HG02623 (cell line): ENCODE measurements around the gene SERPINB2.
A peak's percentile ranks its signal among the peaks of the same experiment; 100 is the strongest.
"Not testable (repeated sequence)": the region's sequence is repeated elsewhere in the genome, so short reads cannot be mapped to it uniquely, and the experiment has no call there.

Experiments
- ATAC-seq: cut with Tn5 transposase; IDR thresholded peaks from one replicate; pipeline ENCODE4 v1.9.1; 2021; ENCODE audit warnings: moderate library complexity; ENCODE audit not compliant: unreplicated experiment

Gene SERPINB2

GRCh38 chr18:63888470-63889190, 1.1 kb downstream of the SERPINB2 start:
- ATAC-seq: no peak

DNA sequence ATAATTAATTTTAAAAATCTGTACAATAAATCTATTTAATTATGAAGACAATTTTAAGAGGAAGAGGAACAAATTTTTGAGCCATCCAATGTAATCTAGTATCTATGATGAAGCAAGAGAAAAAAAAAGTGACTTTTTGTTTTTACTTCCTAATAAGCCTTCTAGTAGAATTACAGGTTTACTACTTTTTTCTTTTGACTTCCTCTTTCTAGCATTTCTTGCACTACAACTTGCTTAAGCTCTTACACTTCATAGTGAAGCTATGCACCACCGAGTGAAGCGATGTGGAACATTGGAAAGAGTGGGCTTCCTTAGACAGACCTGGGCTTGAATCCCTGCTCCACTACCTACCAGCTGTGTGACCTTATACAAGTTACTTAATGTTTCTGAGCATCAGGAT, 2.1 kb downstream of the SERPINB2 start:
- no peak for ATAC-seq

DNA sequence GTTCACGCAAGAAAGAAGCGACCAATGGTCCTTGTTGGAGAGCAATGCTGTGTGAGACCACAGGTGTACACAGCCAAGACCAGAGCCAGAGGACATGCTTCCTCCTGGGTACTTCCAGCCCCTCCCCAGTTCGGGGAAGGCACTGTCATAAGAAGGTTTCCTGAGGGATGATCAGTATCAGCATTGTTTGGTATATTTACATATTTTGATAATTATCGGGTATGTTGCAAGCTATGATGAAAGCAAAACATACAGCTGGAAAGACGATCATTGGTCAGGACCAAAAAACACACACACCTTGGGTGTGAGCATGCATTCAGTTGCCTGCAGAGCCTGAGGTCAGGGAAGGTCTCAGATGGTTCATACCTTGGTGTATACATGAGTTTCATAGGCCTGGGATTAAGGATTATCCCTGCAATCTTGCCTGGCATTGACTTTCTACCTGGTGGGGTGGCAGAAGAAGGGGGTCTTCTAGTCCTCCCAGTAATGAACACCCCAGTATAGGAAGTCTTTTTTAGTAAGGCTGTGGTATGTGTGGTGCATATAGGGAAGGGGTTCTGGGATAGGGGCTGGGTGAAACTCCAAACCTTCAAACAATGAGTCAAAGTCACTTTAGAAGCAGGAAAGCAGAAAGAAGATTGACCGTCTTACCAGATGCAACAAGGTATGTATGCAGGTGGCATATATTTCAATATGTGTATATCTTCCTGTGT, 2.9 kb downstream of the SERPINB2 start:
- ATAC-seq: no peak

DNA sequence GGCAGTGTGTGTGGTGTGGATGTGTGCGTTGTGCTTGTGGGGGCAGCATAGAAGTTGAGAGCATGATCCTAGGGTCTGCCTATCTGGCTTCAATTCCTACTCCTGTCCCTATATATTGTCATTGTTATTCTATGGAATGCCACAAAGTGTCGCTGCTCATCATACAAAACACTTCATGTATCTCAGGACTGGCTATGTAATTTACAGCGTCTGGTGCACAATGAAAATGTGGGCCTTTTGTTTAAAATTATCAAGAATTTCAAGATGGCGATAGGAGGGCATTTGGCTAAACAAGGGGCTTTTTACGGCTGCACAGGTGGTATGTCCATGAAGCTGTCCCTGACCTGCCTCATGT, 3.4 kb downstream of the SERPINB2 start:
- ATAC-seq: peak; percentile 60

DNA sequence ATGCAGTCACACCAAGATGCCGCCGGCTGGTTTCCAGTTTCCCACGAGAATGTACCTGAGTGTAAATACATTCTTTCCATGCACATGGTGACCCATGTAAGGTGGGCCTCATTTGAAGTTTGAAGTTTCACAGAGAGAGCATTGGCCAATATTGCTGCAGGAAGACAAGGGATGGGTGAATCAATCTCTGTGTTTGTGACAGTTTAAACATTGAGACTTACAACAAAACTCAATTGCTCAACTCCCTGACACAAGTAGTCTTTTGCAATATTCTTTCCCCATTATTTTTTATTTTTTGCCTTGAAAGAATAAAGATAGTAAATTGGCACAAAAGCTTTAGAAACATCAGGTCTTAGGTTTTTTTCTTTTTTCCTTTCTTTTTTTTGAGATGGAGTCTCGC, 5.1 kb downstream of the SERPINB2 start:
- no peak for ATAC-seq

DNA sequence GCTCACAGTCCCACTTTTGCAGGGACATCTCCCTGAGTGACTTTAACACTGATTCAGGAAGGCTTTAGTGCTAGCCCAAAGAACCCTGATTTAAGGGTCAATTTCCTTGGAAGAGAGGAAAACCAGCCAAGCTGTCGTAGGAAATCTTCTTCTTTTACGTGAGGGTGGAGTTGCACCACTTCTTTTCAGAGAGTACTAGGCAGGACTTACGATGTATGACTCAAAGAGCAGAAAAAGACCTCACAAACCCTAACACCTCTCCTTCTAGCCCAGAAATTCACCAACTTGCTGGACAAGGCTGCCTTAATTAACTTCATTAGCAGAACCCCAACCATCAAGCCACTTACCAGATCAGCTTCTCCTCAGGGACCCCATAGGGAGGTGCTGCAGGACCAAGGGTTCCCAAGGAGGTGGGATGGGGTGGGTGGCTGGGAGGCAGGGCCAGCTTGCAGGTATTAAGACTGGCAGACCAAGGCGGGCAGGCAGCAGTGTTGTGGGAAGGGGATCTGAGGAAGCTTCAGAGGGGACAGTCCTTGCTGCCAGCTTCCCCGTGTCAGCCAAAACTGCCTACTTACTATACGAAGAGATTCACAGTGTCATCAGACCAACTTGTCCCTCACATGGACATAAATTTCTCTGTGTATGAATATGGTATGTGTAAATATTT, 6.7 kb downstream of the SERPINB2 start:
- ATAC-seq: no peak

DNA sequence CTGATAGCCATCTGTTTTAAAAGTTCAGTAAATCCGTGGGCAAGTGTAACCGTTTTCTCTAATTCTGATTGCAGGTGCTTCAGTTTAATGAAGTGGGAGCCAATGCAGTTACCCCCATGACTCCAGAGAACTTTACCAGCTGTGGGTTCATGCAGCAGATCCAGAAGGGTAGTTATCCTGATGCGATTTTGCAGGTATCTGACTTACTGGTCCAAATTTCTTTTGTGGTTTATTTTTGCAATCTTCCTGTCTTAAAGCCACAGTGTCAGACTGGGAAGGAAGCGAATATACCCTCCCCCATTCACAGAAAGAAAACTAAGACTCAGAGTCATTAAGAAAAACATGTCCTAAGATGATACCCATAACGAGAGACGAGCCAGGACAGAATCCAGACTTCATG, 7.7 kb downstream of the SERPINB2 start:
- no peak for ATAC-seq

- no peak for ATAC-seq
Observed at GRCh38 chr18:63897072-63897471, 9.6 kb downstream of the SERPINB2 start.

DNA sequence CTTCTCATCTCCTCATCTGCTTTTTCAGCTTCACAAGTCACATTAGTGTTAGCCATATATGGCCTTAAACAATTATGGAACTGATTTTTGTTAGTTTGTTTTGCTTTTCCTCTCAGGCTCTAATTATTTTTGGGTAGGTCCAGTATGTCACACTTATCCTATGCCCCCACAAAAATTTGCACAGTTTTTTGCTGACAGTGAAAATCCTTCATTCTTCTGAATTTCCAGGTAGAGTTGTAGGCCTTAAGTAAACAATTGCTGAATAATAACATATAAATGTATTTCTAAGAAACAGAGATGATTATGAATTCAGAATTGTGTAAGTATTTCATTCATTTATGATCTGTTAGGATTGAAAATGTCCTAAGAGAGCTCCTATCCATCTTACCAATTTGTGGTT, 11.7 kb downstream of the SERPINB2 start:
- ATAC-seq: no peak

GRCh38 chr18:63903851-63904570, 16.5 kb downstream of the SERPINB2 start:
- ATAC-seq: no peak

GRCh38 chr18:63904694-63905093, 17.2 kb downstream of the SERPINB2 start:
- no peak for ATAC-seq

DNA sequence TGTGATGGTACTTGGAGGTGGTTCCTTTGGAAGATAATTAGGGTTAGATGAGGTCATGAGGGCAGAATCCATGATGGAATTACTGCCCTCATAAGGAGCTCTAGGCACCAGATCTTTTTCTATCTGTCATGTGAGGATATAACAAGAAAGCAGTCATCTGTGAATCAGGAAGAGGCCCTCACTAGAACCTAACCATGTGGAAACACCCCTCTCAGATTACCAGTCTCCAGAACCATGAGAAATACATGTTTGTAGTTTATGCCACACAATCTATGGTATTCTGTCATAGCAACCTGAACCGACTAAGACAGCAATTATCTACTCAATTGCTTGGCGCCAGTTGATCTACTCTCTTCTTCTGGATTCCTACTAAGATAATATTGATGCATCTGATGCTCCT, 17.9 kb downstream of the SERPINB2 start:
- no peak for ATAC-seq

GRCh38 chr18:63906056-63906455, 18.6 kb downstream of the SERPINB2 start:
- ATAC-seq: no peak

GRCh38 chr18:63907664-63908063, 20.2 kb downstream of the SERPINB2 start, which contains the start of gene SERPINB10:
Gene SERPINB10 (plus strand): TSS chr18:63907958. CDS start chr18:63915511, 7,553 bp downstream.
- ATAC-seq: peak; percentile 67

DNA sequence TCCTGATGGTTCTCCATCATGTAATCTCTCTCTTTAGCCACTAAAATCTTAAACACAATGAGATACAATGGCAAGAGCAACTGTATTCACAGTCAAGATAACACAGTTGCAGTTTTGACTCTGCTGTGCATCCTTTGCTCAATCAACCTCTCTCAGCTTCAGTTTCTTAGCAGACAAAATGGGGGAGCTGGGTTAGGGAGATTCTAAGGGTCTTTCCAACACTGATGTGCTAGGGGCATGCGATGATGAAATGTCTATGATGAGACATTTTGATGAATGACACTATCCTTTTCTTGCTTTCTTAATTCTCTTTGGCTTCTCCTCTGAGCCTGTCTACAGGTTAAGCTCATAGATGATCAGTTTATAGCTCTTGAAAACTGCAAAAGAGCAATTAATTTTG, 21.4 kb downstream of the SERPINB2 start:
- no peak for ATAC-seq

DNA sequence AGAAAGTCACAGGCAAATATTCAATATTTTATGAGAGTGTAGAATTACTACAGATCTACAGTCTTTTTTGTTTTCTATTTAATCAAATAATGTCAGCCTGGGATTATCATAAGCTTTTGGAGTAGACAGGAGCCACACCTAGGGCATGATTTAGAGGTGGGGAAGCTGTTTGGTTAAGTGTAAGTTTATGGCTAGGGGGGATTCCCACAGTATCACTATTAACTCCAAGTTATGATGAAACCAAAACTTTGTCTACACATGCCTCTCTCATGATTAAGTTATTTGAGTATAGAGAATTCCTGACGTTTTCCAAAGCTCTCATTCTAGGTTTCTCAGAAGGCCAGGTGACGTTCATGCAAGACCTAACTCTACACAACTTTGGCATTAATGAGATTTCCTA, 22.4 kb downstream of the SERPINB2 start:
- peak; percentile 73 for ATAC-seq

- ATAC-seq: no peak
Observed at GRCh38 chr18:63917817-63918216, 30.3 kb downstream of the SERPINB2 start.

DNA sequence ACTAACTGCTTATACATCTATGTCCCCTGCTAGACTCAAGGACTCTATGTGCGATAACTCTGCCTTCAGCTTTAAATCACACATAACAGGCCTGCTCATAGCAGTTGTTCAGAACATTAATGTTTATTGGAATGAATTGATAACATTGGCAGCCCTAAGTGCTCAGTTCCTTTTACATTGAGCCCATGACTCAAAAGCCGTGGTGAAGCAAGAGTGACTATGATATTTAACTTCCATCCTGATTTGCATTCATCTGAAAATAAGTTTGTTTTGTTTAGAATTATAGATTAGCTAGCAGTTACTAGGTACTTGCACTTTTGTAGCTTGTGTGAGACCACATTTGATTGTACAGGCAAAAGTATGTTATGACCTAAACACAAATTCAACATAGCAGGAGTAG, 34.5 kb downstream of the SERPINB2 start:
- ATAC-seq: no peak

DNA sequence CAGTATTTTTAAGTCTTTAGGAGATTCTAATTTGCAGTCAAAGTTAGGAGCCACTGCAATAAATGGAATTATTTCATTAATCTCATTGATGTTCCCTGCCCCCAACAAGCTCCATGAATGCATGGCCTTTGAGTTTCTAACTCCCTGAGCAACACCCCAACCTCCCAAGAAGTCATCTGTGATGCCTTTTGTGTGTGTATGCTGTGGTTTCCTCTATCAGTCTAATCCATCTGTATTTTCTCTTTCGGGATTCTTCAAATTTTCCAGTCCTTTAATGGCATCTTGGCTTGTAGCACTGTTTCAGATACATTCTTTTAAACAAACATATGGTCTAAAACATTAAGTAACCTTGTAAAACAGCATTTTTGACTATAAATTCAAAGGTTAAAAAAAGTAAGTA, 37.0 kb downstream of the SERPINB2 start:
- ATAC-seq: no peak

GRCh38 chr18:63928331-63928730, 40.8 kb downstream of the SERPINB2 start:
- ATAC-seq: no peak

- ATAC-seq: not testable (repeated sequence)
Observed at GRCh38 chr18:63929369-63929768, 41.9 kb downstream of the SERPINB2 start.
